ENCODE measurements around the gene UBXN10. TPM values are rescaled to one million over a fixed set of nuclear protein-coding genes. Genes with fewer than 3 reads are reported as not detected.

The UBXN10 gene
- total and polyA plus RNA-seq, 2 experiments from 2014 or later, result 0.63 to 1.2 TPM

GRCh38 chr1:20166051-20166450, 19.8 kb upstream of the UBXN10 start:
- no peaks in the 10 kb centered on the region for H4K20me1 ChIP-seq (ENCODE audit: insufficient read depth, poor library complexity, severe bottlenecking)
- H3K4me2 ChIP-seq, result no peak overlapping the region
- no peaks in the 10 kb centered on the region for H3K9me2 ChIP-seq (replicated peaks; ENCODE audit: insufficient read depth)
- H3K36me3 ChIP-seq (replicated peaks; ENCODE audit: insufficient read depth, low read depth), result no peaks in the 10 kb centered on the region
- H2AFZ ChIP-seq, result no peak overlapping the region
- no peak overlapping the region for H3K27ac ChIP-seq
- 83% methylated on average over 8 of the region's 17 CpGs for WGBS (ENCODE audit: low lambda C conversion rate, missing lambda C conversion rate)
- no peaks in the 10 kb centered on the region for H3K4me1 ChIP-seq (ENCODE audit: insufficient read depth)
- H3K4me3 ChIP-seq, result no peak overlapping the region
- no peaks in the 10 kb centered on the region for H3K27me3 ChIP-seq
- no peak for DNase-seq (ENCODE audit: low spot score)
- TF ChIP-seq EZH2 (IDR thresholded peaks at IDR 0.05; ENCODE audit: borderline replicate concordance), result no peak
- no peak for TF ChIP-seq EZH2phosphoT487 (IDR thresholded peaks at IDR 0.05; ENCODE audit: low read depth, severe bottlenecking, unreplicated experiment)
- no peak for TF ChIP-seq CTCF (IDR thresholded peaks at IDR 0.05; ENCODE audit: poor library complexity)
- no peaks in the 10 kb centered on the region for H3K79me2 ChIP-seq
- H3K9me3 ChIP-seq (ENCODE audit: low read depth), result no peaks in the 10 kb centered on the region

- H3K36me3 ChIP-seq (replicated peaks; ENCODE audit: insufficient read depth, low read depth), result no peaks in the 10 kb centered on the region
- 87% methylated on average over 8 of the region's 8 CpGs for WGBS (ENCODE audit: low lambda C conversion rate, missing lambda C conversion rate)
- no peak overlapping the region for H3K4me3 ChIP-seq
- no peaks in the 10 kb centered on the region for H3K9me2 ChIP-seq (replicated peaks; ENCODE audit: insufficient read depth)
- H3K27me3 ChIP-seq, result no peaks in the 10 kb centered on the region
- no peak overlapping the region for H3K4me2 ChIP-seq
- H4K20me1 ChIP-seq (ENCODE audit: insufficient read depth, poor library complexity, severe bottlenecking), result no peaks in the 10 kb centered on the region
- no peak for DNase-seq (ENCODE audit: low spot score)
- no peak for TF ChIP-seq EZH2 (IDR thresholded peaks at IDR 0.05; ENCODE audit: borderline replicate concordance)
- H3K27ac ChIP-seq, result no peak overlapping the region
- H3K9me3 ChIP-seq (ENCODE audit: low read depth), result no peaks in the 10 kb centered on the region
- no peaks in the 10 kb centered on the region for H3K4me1 ChIP-seq (ENCODE audit: insufficient read depth)
- H3K79me2 ChIP-seq, result no peaks in the 10 kb centered on the region
- H2AFZ ChIP-seq, result no peak overlapping the region
These were observed 18.8 kb upstream of the UBXN10 start for GRCh38 chr1:20167126-20167525.

- Histone ChIP-seq H3K79me2 (no peaks in the 10 kb centered on the region), H3K4me1 (ENCODE audit: insufficient read depth) (no peaks in the 10 kb centered on the region), H3K36me3 (replicated peaks; ENCODE audit: insufficient read depth, low read depth) (no peaks in the 10 kb centered on the region), H4K20me1 (ENCODE audit: insufficient read depth, poor library complexity, severe bottlenecking) (no peaks in the 10 kb centered on the region), H3K9me3 (ENCODE audit: low read depth) (no peaks in the 10 kb centered on the region), H3K4me3 (no peak overlapping the region), H3K27me3 (no peaks in the 10 kb centered on the region), H3K4me2 (no peak overlapping the region), H2AFZ (no peak overlapping the region), H3K27ac (no peak overlapping the region), H3K9me2 (replicated peaks; ENCODE audit: insufficient read depth) (no peaks in the 10 kb centered on the region)
- 79% methylated on average over 9 of the region's 9 CpGs for WGBS (ENCODE audit: low lambda C conversion rate, missing lambda C conversion rate)
- DNase-seq (ENCODE audit: low spot score), result no peak
- TF ChIP-seq EZH2phosphoT487 (IDR thresholded peaks at IDR 0.05; ENCODE audit: low read depth, severe bottlenecking, unreplicated experiment) (no peak), CTCF (IDR thresholded peaks at IDR 0.05; ENCODE audit: poor library complexity) (no peak)
These were observed 17.1 kb upstream of the UBXN10 start for GRCh38 chr1:20168564-20169491.

GRCh38 chr1:20169932-20170331, 16.0 kb upstream of the UBXN10 start:
- Histone ChIP-seq H3K36me3 (replicated peaks; ENCODE audit: insufficient read depth, low read depth) (no peaks in the 10 kb centered on the region), H3K9me2 (replicated peaks; ENCODE audit: insufficient read depth) (no peaks in the 10 kb centered on the region), H3K9me3 (ENCODE audit: low read depth) (no peaks in the 10 kb centered on the region), H2AFZ (no peak overlapping the region), H3K27me3 (no peaks in the 10 kb centered on the region), H3K79me2 (no peaks in the 10 kb centered on the region), H3K27ac (no peak overlapping the region), H3K4me1 (ENCODE audit: insufficient read depth) (no peaks in the 10 kb centered on the region), H3K4me2 (no peak overlapping the region), H4K20me1 (ENCODE audit: insufficient read depth, poor library complexity, severe bottlenecking) (no peaks in the 10 kb centered on the region), H3K4me3 (no peak overlapping the region)
- no peak for TF ChIP-seq CTCF (IDR thresholded peaks at IDR 0.05; ENCODE audit: poor library complexity)
- TF ChIP-seq EZH2 (IDR thresholded peaks at IDR 0.05; ENCODE audit: borderline replicate concordance), result no peak
- TF ChIP-seq EZH2phosphoT487 (IDR thresholded peaks at IDR 0.05; ENCODE audit: low read depth, severe bottlenecking, unreplicated experiment), result no peak
- DNase-seq (ENCODE audit: low spot score), result no peak
- 95% methylated on average over 5 of the region's 5 CpGs for WGBS (ENCODE audit: low lambda C conversion rate, missing lambda C conversion rate)
